DOHH2 (cell line): ENCODE measurements around the gene NKX1-2.

Experiments used
- H3F3A ChIP-seq: fragments of 200-600 bp; sonication (generic), shearing (Covaris generic); 2 replicates; pipeline ENCODE4 v1.6.0; 2016; ENCODE audit warnings: antibody characterized with exemption, mild to moderate bottlenecking; ENCODE audit not compliant: control insufficient read depth, insufficient read depth
- H3K27ac ChIP-seq: fragments of 200-600 bp; sonication (generic); 2 replicates; pipeline ENCODE4 v1.5.1; 2014; ENCODE audit warnings: low read depth, mild to moderate bottlenecking, low read length, moderate library complexity
- H3K27me3 ChIP-seq: fragments of 200-600 bp; sonication (generic); 2 replicates; pipeline ENCODE4 v1.6.1; 2014; ENCODE audit warnings: mild to moderate bottlenecking, low read length, mixed read lengths; ENCODE audit not compliant: control insufficient read depth
- H3K36me3 ChIP-seq: fragments of 200-600 bp; sonication (generic); 2 replicates; pipeline ENCODE4 v1.6.1; 2014; ENCODE audit warnings: mild to moderate bottlenecking, low read length, moderate library complexity, mixed read lengths; ENCODE audit not compliant: control insufficient read depth
- H3K4me1 ChIP-seq: fragments of 200-600 bp; sonication (generic); 2 replicates; pipeline ENCODE4 v1.6.1; 2014; ENCODE audit warnings: mild to moderate bottlenecking, low read length, mixed read lengths; ENCODE audit not compliant: control insufficient read depth
- H3K4me2 ChIP-seq: fragments of 200-600 bp; sonication (generic); 2 replicates; pipeline ENCODE4 v1.6.0; 2014; ENCODE audit warnings: mild to moderate bottlenecking, low read length, moderate library complexity
- H3K4me3 ChIP-seq: fragments of 200-600 bp; sonication (generic); 2 replicates; pipeline ENCODE4 v1.5.1; 2014; ENCODE audit warnings: mild to moderate bottlenecking, low read length, mixed read lengths
- H3K79me2 ChIP-seq: fragments of 200-600 bp; sonication (generic); 2 replicates; pipeline ENCODE4 v1.6.1; 2014; ENCODE audit warnings: mild to moderate bottlenecking, low read length, mixed read lengths; ENCODE audit not compliant: control insufficient read depth
- H3K9me2 ChIP-seq: fragments of 200-600 bp; sonication (generic); replicated peaks from 2 replicates; pipeline ENCODE4 v1.6.1; 2014; ENCODE audit warnings: mild to moderate bottlenecking, low read length, mixed read lengths; ENCODE audit not compliant: control insufficient read depth
- H3K9me3 ChIP-seq: fragments of 200-600 bp; sonication (generic); 2 replicates; pipeline ENCODE4 v1.6.1; 2014; ENCODE audit warnings: antibody characterized with exemption, low read length, mixed read lengths; ENCODE audit not compliant: control insufficient read depth, insufficient read depth
- H4K20me1 ChIP-seq: fragments of 200-600 bp; sonication (generic); 2 replicates; pipeline ENCODE4 v1.6.0; 2014; ENCODE audit warnings: low read depth, mild to moderate bottlenecking, antibody characterized with exemption, low read length, moderate library complexity; ENCODE audit not compliant: control insufficient read depth, insufficient read depth
- CTCF ChIP-seq: fragments of 200-600 bp; sonication (generic); IDR thresholded peaks from one replicate; pipeline ENCODE4 v1.5.1; 2014; ENCODE audit warnings: antibody characterized with exemption, mild to moderate bottlenecking, low read depth, low read length; ENCODE audit not compliant: poor library complexity, severe bottlenecking
- EZH2phosphoT487 ChIP-seq: fragments of 200-600 bp; sonication (generic); IDR thresholded peaks from 2 replicates; pipeline ENCODE4 v1.6.1; 2017; ENCODE audit warnings: borderline replicate concordance, mild to moderate bottlenecking, antibody characterized with exemption, low read length, moderate library complexity, mixed read lengths

Gene NKX1-2

GRCh38 chr10:124477614-124478363 lies 28.0 kb upstream of the NKX1-2 start:
- H3K27ac ChIP-seq = no peak overlapping the region

DNA sequence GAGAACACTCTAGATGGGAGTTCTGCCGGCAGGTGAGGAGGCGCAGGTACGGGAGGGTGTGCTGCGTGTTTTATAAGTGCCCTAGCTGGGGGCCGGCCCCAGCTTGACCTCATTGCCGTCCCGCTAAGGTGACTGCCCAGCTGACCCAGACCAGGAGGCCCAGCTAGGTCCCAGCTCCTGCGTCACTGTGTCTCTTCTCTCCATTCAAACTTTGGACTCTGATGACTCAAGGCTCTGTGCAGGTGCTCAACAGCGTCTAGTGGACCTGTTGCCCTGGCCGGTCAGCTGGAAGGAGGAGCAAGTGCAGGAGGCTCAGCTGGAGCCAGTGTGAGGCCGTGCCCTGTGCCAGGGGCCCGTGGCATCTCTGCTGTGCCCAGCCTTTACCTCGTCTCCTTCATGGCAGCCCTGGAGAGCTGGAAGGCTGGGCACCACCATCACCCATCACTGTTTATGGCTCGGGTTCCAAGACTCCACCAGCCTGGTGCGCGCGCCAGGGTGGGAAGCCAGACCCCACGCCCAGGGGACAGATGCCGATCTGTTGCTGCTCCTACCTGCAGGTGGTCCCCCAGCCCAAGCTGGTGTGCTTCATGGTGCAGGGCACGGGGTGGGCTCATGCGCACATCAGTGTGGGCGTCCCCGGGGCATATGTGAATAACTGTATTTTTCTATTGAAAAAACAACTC lies 26.3 kb upstream of the NKX1-2 start:
- H3K79me2 ChIP-seq = no peaks in the 10 kb centered on the region
- H3K4me1 ChIP-seq = no peaks in the 10 kb centered on the region
- H3F3A ChIP-seq = no peaks in the 10 kb centered on the region
- no peaks in the 10 kb centered on the region for H3K36me3 ChIP-seq
- TF ChIP-seq EZH2phosphoT487 (no peak), CTCF (no peak)
- no peak overlapping the region for H3K27ac ChIP-seq
- H3K4me2 ChIP-seq = no peak overlapping the region
- H3K27me3 ChIP-seq = no peaks in the 10 kb centered on the region
- no peaks in the 10 kb centered on the region for H3K9me3 ChIP-seq
- H4K20me1 ChIP-seq = no peaks in the 10 kb centered on the region
- no peaks in the 10 kb centered on the region for H3K9me2 ChIP-seq
- no peak overlapping the region for H3K4me3 ChIP-seq

More at GRCh38 chr10:124477614-124478363, 28.0 kb upstream of the NKX1-2 start:
- H3K36me3 ChIP-seq = no peaks in the 10 kb centered on the region
- no peaks in the 10 kb centered on the region for H3F3A ChIP-seq
- no peak overlapping the region for H3K4me3 ChIP-seq
- H3K4me1 ChIP-seq = no peaks in the 10 kb centered on the region
- no peaks in the 10 kb centered on the region for H3K9me3 ChIP-seq
- no peak overlapping the region for H3K4me2 ChIP-seq
- no peaks in the 10 kb centered on the region for H3K27me3 ChIP-seq
- TF ChIP-seq EZH2phosphoT487 (no peak), CTCF (no peak)
- H3K79me2 ChIP-seq = no peaks in the 10 kb centered on the region
- H4K20me1 ChIP-seq = no peaks in the 10 kb centered on the region
- H3K9me2 ChIP-seq = no peaks in the 10 kb centered on the region

DNA sequence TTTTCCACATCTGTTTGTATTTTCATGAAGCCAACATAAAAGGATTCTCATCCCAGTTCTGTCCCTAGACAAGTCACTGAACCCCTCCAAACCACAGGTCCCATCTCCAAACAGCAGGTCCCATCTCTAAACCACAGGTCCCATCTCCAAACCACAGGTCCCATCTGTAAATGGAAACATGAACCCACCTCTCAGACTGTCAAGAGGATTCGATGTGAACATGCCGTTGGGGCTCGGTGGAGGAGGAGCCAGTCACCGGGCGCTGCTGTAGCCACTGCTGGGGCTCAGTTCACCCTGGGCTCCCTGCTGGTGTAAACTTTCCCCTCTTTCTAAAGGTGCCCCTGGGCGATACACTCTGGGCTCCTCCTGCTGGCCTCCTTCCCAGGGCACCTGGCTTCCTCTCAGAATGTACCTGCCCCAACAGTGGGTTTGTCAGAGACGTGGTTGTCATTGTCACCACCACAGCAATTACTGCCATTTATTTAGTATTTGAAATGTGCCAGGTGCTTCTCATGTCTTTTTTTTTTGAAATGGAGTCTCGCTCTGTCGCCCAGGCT lies 24.8 kb upstream of the NKX1-2 start:
- no peak overlapping the region for H3K4me2 ChIP-seq
- no peak overlapping the region for H3K4me3 ChIP-seq
- TF ChIP-seq EZH2phosphoT487 (no peak), CTCF (no peak)
- no peaks in the 10 kb centered on the region for H3F3A ChIP-seq
- H4K20me1 ChIP-seq = no peaks in the 10 kb centered on the region
- no peaks in the 10 kb centered on the region for H3K9me2 ChIP-seq
- H3K27ac ChIP-seq = no peak overlapping the region
- no peaks in the 10 kb centered on the region for H3K36me3 ChIP-seq
- H3K4me1 ChIP-seq = no peaks in the 10 kb centered on the region
- no peaks in the 10 kb centered on the region for H3K9me3 ChIP-seq
- no peaks in the 10 kb centered on the region for H3K79me2 ChIP-seq
- no peaks in the 10 kb centered on the region for H3K27me3 ChIP-seq
